Activated CD4-positive, alpha-beta T cell treated with anti-CD3 and anti-CD28 coated beads for 36 hours (primary cell): ENCODE results near the gene VPS18. TPM values are rescaled to one million over a fixed set of nuclear protein-coding genes. Genes with fewer than 3 reads are reported as not detected.
A peak's percentile ranks its signal among the peaks of the same experiment; 100 is the strongest.

ENCODE experiments used
- ATAC-seq: fragments of 200-7000 bp; cut with Tn5 transposase; one replicate; pipeline ENCODE4 v1.10.0; 2021; ENCODE audit warnings: mild to moderate bottlenecking, moderate library complexity
- CTCF ChIA-PET: fragments of 350-600 bp; sonication (Branson Sonifier 250); formaldehyde crosslinking; loops from one replicate; lab custom pipeline; 2021; ENCODE audit warnings: antibody characterized with exemption; lab: Charles Lee
- POLR2A ChIA-PET: fragments of 350-600 bp; sonication (Branson Sonifier 250); formaldehyde crosslinking; loops from one replicate; lab custom pipeline; 2021; ENCODE audit warnings: antibody characterized with exemption, inconsistent platforms; lab: Charles Lee
- DNase-seq: peaks from one replicate; pipeline ENCODE4 v3.0.0-alpha.2; 2020
- H3K27ac Mint-ChIP-seq: one replicate; pipeline ENCODE4 v1.8.0; 2021; ENCODE audit warnings: mixed read lengths
- H3K27me3 Mint-ChIP-seq: one replicate; pipeline ENCODE4 v1.8.0; 2021; ENCODE audit warnings: mixed read lengths
- H3K36me3 Mint-ChIP-seq: one replicate; pipeline ENCODE4 v1.8.0; 2021; ENCODE audit warnings: low read depth, mixed read lengths
- H3K4me1 Mint-ChIP-seq: one replicate; pipeline ENCODE4 v1.8.0; 2021; ENCODE audit warnings: mixed read lengths
- H3K4me3 Mint-ChIP-seq: one replicate; pipeline ENCODE4 v1.8.0; 2021; ENCODE audit warnings: mild to moderate bottlenecking, moderate library complexity, mixed read lengths
- H3K9me3 Mint-ChIP-seq: one replicate; pipeline ENCODE4 v1.8.0; 2021; ENCODE audit warnings: low read depth, mixed read lengths
- intact Hi-C, 2 experiments: fragments of 100-400 bp; cut with DNase I in 1 of 2; cut with micrococcal nuclease in 1 of 2; formaldehyde crosslinking; loops; one replicate each; pipeline versions ENCODE4 v1.14.2 to v1.15.1; 2022 to 2024; cut with DNase I, micrococcal nuclease
- total RNA-seq, 2 experiments: library from RNA; stranded (reverse); gene quantifications; one replicate each; pipeline ENCODE4 v1.2.3, GENCODE V29; 2021

The VPS18 gene
- total RNA-seq, 2 experiments from 2014 or later = 6.2 TPM

DNA sequence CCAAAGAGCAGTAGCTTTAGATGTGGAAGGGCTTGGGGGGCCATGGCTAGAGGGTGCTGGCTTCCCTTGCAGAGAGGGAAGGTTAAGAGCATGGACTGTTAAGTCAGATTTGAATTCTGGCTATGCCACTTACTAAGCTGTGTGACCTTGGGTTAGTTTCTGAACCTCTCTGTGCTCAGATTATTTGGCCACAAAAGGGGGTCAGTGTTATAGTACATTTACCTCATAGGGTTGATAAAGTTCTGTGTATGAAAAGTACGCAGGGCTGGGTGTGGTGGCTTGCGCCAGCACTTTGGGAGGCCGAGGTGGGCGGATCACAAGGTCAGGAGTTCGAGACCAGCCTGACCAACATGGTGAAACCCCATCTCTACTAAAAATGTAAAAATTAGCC is 6.8 kb downstream of the VPS18 start:
- H3K27me3 Mint-ChIP-seq = no peaks in the 10 kb centered on the region
- no peak overlapping the region for H3K4me3 Mint-ChIP-seq
- H3K36me3 Mint-ChIP-seq = peaks cover 32% of the 10 kb centered on the region

DNA sequence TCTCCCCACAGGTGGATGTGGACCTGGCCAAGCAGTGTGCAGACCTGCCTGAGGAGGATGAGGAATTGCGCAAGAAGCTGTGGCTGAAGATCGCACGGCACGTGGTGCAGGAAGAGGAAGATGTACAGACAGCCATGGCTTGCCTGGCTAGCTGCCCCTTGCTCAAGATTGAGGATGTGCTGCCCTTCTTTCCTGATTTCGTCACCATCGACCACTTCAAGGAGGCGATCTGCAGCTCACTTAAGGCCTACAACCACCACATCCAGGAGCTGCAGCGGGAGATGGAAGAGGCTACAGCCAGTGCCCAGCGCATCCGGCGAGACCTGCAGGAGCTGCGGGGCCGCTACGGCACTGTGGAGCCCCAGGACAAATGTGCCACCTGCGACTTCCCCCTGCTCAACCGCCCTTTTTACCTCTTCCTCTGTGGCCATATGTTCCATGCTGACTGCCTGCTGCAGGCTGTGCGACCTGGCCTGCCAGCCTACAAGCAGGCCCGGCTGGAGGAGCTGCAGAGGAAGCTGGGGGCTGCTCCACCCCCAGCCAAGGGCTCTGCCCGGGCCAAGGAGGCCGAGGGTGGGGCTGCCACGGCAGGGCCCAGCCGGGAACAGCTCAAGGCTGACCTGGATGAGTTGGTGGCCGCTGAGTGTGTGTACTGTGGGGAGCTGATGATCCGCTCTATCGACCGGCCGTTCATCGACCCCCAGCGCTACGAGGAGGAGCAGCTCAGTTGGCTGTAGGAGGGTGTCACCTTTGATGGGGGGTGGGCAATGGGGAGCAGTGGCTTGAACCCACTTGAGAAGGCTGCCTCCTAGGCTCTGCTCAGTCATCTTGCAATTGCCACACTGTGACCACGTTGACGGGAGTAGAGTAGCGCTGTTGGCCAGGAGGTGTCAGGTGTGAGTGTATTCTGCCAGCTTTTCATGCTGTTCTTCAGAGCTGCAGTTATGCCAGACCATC is 8.6 kb downstream of the VPS18 start:
- intact Hi-C loops = loop anchor here (5.0 to 10.0 kb wide), 3 partner anchors 214 to 512 kb away; partner anchors contain the start of genes INO80 (in 1 of the 2), NUSAP1 (in 1 of the 2), OIP5 (in 1 of the 2) and RTF1 (in 1 of the 2)
- ChIA-PET POLR2A (interaction anchor here (0.7 to 1.5 kb wide), 3 partner anchors 8 to 1034 kb away, joined by 3 to 5 read pairs (median 4); partner anchors contain the start of gene VPS18), CTCF (interaction anchor here (0.5 to 10.6 kb wide), 27 partner anchors 8 to 604 kb away, joined by 3 to 98 read pairs (median 4); partner anchors contain the start of genes CHAC1, DLL4, RAD51 and RHOV)
- Mint-ChIP-seq H3K4me1 (peaks cover 23% of the 10 kb centered on the region), H3K36me3 (peaks cover 26% of the 10 kb centered on the region), H3K27ac (no peak overlapping the region), H3K4me3 (no peak overlapping the region), H3K9me3 (no peaks in the 10 kb centered on the region), H3K27me3 (no peaks in the 10 kb centered on the region)
- ATAC-seq = no peak
- DNase-seq = peak; percentile 24

More for the DNA sequence above, 6.8 kb downstream of the VPS18 start:
- intact Hi-C loops = loop anchor here (5.0 to 10.0 kb wide), 3 partner anchors 216 to 514 kb away; partner anchors contain the start of genes INO80 (in 1 of the 2), NUSAP1 (in 1 of the 2), OIP5 (in 1 of the 2) and RTF1 (in 1 of the 2)
- CTCF ChIA-PET = interaction anchor here (0.6 to 8.0 kb wide), 3 partner anchors 42 to 215 kb away, joined by 3 to 268 read pairs (median 3); partner anchors contain the start of gene CHAC1
- DNase-seq (no peak), ATAC-seq (no peak)
- Mint-ChIP-seq H3K27ac (no peak overlapping the region), H3K9me3 (no peaks in the 10 kb centered on the region), H3K4me1 (peaks cover 16% of the 10 kb centered on the region)
- POLR2A ChIA-PET = no interaction called here

DNA sequence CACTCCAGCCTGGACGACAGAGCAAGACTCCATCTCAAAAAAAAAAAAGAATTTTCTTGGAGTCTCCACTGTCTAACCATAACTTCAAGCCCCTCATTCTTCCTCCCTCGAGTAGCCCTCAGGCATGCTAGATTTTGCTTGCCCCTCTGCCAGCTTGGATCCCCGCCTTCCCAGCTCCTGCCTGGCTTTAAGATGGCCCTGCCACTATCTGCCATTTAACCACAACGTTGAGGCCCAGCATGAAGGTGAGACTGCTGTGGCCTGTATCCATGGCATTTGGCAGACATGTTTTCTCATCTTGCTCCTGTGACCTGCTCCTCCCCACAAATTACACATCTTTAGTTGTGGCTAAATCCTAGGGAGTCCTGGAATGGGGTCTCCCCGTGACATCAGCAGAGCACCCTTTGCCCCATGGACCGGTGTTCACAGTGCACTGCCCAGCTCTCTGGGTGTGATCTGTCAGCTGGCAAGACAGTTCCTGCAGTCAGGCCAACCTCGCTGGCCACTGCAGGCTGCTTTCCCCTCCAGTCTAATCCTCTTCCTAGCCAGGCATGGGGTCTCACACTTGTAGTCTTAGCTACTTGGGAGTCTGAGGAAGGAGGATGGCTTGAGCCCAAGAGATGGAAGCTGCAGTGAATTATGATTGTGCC is 10.4 kb downstream of the VPS18 start:
- Mint-ChIP-seq H3K36me3 (peaks cover 21% of the 10 kb centered on the region), H3K4me1 (peaks cover 27% of the 10 kb centered on the region), H3K27ac (no peak overlapping the region), H3K27me3 (no peaks in the 10 kb centered on the region), H3K4me3 (no peak overlapping the region), H3K9me3 (no peaks in the 10 kb centered on the region)
- intact Hi-C loops = loop anchor here (1.0 to 10.0 kb wide), 9 partner anchors 98 to 510 kb away; partner anchors contain the start of genes INO80 (in 2 of the 2), NUSAP1 (in 1 of the 2), OIP5 (in 1 of the 2) and RTF1 (in 1 of the 2)
- CTCF ChIA-PET = interaction anchor here (0.6 to 10.6 kb wide), 46 partner anchors 10 to 429 kb away, joined by 3 to 98 read pairs (median 4); partner anchors contain the start of genes CHAC1, DLL4, SPINT1 and VPS18
- POLR2A ChIA-PET = interaction anchor here (0.6 to 0.7 kb wide), 2 partner anchors 31 to 93 kb away, joined by 3 to 4 read pairs; no protein-coding TSS in a partner anchor
- no peak for ATAC-seq
- DNase-seq = no peak

DNA sequence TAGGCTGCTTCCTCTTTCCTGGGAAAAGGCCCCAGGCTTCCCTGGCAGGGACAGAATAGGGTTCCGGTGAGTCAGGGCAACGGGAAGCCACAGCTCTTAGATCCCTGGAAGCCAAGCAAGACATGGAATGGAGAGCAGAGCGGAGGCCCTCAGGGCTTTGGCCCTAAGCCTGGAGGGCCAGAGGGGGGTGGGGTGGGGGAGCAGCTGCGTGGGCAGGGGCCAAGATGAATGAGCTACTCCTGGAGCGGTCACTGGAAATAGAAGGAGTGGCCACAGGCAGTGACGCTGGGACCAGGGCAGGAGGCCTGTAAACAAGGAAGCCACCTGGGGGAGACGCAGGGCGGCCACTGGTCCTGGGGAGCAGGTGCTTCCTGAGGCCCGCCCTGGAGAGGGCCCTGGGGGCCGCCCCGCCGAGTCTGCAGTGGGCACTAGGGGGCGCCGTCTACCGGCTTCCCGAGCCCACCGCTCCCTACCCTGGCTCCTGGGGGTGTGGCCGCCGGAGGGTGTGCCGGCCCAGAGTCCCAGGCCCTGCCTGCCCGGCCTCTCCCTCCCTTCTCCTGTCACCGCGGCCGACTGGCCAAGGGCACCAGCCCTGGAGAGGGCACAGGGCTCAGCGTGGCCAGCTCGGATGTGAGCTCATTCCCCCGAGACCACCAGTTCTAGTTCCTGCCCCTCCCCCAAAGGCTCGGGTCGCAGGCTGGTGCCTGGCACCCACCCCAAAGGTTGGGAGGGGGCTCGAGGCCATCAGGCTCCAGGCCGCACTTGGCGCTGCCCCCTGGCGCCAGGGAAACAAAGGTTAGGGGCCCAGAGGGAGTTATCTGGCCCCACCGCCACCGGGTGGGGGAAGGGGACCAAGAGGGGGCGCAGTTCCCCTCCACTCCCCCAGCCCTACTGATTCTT is 12.1 kb downstream of the VPS18 start:
- CTCF ChIA-PET = interaction anchor here (0.6 to 10.6 kb wide), 23 partner anchors 9 to 403 kb away, joined by 3 to 98 read pairs (median 3); partner anchors contain the start of genes CHAC1, DLL4 and VPS18
- H3K36me3 Mint-ChIP-seq = peaks cover 10% of the 10 kb centered on the region
- peak; percentile 91 for DNase-seq
- H3K4me3 Mint-ChIP-seq = peak overlapping the region; percentile 69
- intact Hi-C loops = loop anchor here (1.0 to 10.0 kb wide), 9 partner anchors 22 to 508 kb away; partner anchors contain the start of genes CHAC1 (in 2 of the 2), CHP1 (in 1 of the 2), DLL4 (in 1 of the 2) and EXD1 (in 1 of the 2)
- peak; percentile 81 for ATAC-seq
- POLR2A ChIA-PET = interaction anchor here (0.6 to 1.8 kb wide), 2 partner anchors 12 to 36 kb away, joined by 4 to 6 read pairs; partner anchors contain the start of gene VPS18
- H3K4me1 Mint-ChIP-seq = peaks cover 27% of the 10 kb centered on the region
- H3K27me3 Mint-ChIP-seq = no peaks in the 10 kb centered on the region
- peak overlapping the region; percentile 82 for H3K27ac Mint-ChIP-seq
- H3K9me3 Mint-ChIP-seq = no peaks in the 10 kb centered on the region

DNA sequence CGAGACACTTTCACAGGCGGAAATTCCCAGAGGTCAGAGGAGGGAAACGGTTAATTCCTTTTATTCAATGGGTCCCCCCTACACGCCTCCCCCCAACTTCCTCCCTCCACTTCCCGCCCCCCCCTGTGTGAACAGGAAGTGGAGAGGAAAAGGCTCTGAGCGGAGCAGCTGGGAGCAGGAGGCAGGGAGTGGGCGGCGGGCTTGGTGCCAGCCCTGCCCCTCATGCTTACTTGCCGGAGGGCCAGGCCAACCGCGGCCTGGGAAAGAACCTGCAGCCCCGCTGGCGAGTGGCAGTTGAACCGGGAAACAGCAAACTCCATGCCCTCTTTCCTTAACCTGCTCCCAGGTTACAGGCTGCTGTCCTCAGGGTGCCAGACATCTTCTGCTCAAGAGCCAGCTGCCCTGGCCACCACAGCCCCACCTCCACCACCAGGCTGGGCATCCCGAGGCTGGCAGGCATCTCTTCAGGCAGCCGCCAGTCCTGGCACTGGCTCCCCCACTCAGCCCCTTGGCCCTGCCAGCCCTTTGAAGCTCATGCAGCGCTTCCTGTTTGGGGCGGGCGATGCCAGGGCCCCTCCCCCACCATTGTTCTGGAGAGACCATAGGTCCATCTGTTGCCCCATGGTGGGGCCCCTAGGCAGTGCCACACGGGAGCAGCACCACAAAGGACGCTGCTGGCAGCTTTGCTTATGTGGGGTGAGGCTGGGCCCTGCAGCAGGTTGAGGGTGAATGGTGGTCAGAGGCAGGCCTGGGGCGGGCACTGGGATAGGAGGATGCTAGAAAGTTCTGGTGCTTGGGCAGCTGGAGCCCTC is 12.9 kb downstream of the VPS18 start:
- intact Hi-C loops = loop anchor here (1.0 to 10.0 kb wide), 10 partner anchors 22 to 508 kb away; partner anchors contain the start of genes CHAC1 (in 2 of the 2), NUSAP1 (in 2 of the 2), OIP5 (in 2 of the 2) and CHP1 (in 1 of the 2)
- POLR2A ChIA-PET = interaction anchor here (0.6 to 1.8 kb wide), 2 partner anchors 35 to 503 kb away, joined by 3 to 6 read pairs; no protein-coding TSS in a partner anchor
- H3K27ac Mint-ChIP-seq = peak overlapping the region; percentile 82

DNA sequence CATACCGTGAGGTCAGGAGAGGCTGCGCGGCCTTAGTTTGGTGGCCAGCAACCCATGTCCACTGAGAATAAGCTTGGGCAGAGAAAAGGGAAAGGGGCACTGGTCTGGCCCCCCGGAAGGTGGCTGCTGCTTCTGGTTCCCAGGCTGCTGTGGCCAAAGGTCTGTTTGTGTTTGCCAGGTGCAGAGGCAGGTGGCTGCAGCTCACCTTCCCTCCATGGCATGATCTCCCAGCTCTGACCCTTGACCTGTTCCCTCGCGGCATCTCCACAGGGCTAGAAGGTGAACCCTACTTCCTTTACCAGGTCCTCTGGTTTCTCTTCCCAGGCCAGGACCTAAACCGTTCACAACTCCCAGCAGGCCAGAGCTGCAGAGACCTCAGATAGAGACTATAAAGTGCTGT is 13.8 kb downstream of the VPS18 start:
- peaks cover 21% of the 10 kb centered on the region for H3K4me1 Mint-ChIP-seq
- no peaks in the 10 kb centered on the region for H3K9me3 Mint-ChIP-seq
- H3K27me3 Mint-ChIP-seq = no peaks in the 10 kb centered on the region
- ATAC-seq = no peak
- no peak for DNase-seq
- H3K36me3 Mint-ChIP-seq = peaks cover 6% of the 10 kb centered on the region
- H3K4me3 Mint-ChIP-seq = no peak overlapping the region
- intact Hi-C loops = loop anchor here (5.0 to 10.0 kb wide), 4 partner anchors 94 to 507 kb away; partner anchors contain the start of genes NUSAP1 (in 1 of the 2), OIP5 (in 1 of the 2) and RTF1 (in 1 of the 2)
- peak overlapping the region; percentile 58 for H3K27ac Mint-ChIP-seq
- ChIA-PET POLR2A (no interaction called here), CTCF (interaction anchor here (1.0 to 10.6 kb wide), 11 partner anchors 11 to 323 kb away, joined by 3 to 98 read pairs (median 8); partner anchors contain the start of genes CHAC1, CHP1, DLL4 and VPS18)

More for the DNA sequence above, 12.9 kb downstream of the VPS18 start:
- Mint-ChIP-seq H3K4me1 (peaks cover 27% of the 10 kb centered on the region), H3K4me3 (peak overlapping the region; percentile 69), H3K36me3 (peaks cover 9% of the 10 kb centered on the region), H3K9me3 (no peaks in the 10 kb centered on the region), H3K27me3 (no peaks in the 10 kb centered on the region)
- ATAC-seq = peak; percentile 63
- DNase-seq = peak; percentile 80
- CTCF ChIA-PET = interaction anchor here (0.7 to 10.6 kb wide), 21 partner anchors 10 to 402 kb away, joined by 3 to 98 read pairs (median 4); partner anchors contain the start of genes CHAC1, DLL4 and VPS18

DNA sequence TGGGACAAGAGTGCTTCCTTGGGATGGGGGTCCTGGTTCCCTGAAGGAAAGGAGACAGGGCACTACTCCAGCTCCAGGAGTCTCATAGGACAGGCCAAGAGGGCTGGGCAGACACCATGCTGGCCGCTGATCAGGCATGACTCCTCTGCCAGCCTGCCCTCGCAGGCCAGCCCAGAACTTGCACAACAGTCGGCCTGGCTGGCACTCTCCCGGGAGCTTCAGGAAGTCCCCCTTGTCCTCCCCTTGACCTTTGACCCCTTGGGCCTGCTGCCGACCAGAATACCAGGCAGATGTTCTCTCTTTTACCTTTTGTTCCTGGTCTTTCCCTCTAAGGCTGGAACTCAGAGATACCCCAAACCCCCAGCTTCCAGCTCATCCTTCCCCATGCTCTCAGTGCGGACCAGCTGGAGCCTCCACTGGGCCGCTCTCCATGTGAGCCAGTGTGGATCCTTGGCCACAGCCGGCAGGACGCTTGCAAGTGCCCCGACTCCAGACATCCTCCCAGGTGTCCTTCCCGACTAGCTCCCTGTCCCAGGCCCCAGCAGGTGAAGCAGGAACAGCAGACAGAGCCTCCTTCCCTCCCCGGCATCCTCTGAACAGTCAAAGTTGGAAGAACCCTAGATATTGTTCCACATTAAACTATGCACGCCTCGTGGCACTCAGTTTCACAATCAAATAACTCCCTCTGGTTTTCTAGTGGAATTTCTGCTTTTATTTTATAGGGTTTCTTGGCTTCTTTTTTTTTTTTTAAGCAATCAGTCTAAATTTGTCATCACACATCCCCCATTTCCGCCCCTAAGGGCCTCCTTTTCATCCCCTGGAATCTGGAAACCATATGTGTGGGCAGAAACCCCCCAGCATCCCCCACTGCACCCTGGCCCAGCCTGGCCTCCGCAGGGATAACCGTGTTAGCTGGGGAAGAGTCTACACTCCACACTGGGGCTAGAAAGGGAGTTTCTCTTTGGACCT is 15.7 kb downstream of the VPS18 start:
- DNase-seq = no peak
- ChIA-PET CTCF (interaction anchor here (0.5 to 10.6 kb wide), 10 partner anchors 15 to 520 kb away, joined by 3 to 98 read pairs (median 3); partner anchors contain the start of gene DLL4), POLR2A (no interaction called here)
- intact Hi-C loops = loop anchor here (5.0 to 10.0 kb wide), 4 partner anchors 92 to 505 kb away; partner anchors contain the start of genes NUSAP1 (in 1 of the 2), OIP5 (in 1 of the 2) and RTF1 (in 1 of the 2)
- H3K9me3 Mint-ChIP-seq = no peaks in the 10 kb centered on the region
- no peak for ATAC-seq
- no peak overlapping the region for H3K27ac Mint-ChIP-seq
- no peak overlapping the region for H3K4me3 Mint-ChIP-seq
- H3K27me3 Mint-ChIP-seq = no peaks in the 10 kb centered on the region
- H3K4me1 Mint-ChIP-seq = peaks cover 12% of the 10 kb centered on the region
- H3K36me3 Mint-ChIP-seq = no peaks in the 10 kb centered on the region

DNA sequence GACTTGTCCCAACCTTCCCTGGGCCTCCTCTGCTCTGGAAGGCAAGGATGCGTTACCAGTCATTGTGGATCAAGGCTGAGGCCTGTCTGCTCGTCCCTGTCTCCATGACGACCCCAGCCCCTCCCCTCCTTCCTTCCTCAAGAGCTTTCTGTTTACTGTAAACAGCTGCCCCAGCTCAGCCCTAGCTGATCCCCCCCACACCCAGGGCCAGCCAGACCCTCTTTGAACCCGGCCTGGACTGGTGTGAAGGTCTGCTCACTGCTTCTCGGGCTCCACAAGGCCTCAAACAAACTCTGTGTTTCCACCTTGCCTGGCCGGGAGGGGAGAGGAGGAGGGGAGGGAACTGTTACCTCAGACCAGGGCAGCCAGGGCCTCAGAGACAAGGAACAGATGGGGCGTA is 16.9 kb downstream of the VPS18 start:
- ATAC-seq (no peak), DNase-seq (no peak)
- Mint-ChIP-seq H3K36me3 (no peaks in the 10 kb centered on the region), H3K9me3 (no peaks in the 10 kb centered on the region), H3K4me1 (peaks cover 12% of the 10 kb centered on the region), H3K27me3 (no peaks in the 10 kb centered on the region), H3K4me3 (no peak overlapping the region), H3K27ac (no peak overlapping the region)
- POLR2A ChIA-PET = interaction anchor here (0.6 kb wide), 1 partner anchor 9 kb away, joined by 4 read pairs; no protein-coding TSS in a partner anchor
- CTCF ChIA-PET = interaction anchor here (0.9 to 10.6 kb wide), 6 partner anchors 8 to 273 kb away, joined by 3 to 98 read pairs (median 4); partner anchors contain the start of gene DLL4
- intact Hi-C loops = no loop called here
